ENCODE results near the gene TTBK2. TPM values are rescaled to one million over a fixed set of nuclear protein-coding genes. Genes with fewer than 3 reads are reported as not detected.
A peak's percentile ranks its signal among the peaks of the same experiment; 100 is the strongest.
"Not testable (repeated sequence)": the region's sequence is repeated elsewhere in the genome, so short reads cannot be mapped to it uniquely, and the experiment has no call there.

TTBK2 gene
- total RNA-seq (10 to 100 TPM; 18.1 to 28.7 (median 23.2) TPM), polyA plus RNA-seq (1 to 10 TPM; 5.2 to 6.7 TPM)
- long read RNA-seq, donor 1, partial matches to known transcripts = 1 of 8 reads
- long read RNA-seq, donor 1, other reads (novel, unspliced or antisense) = 7 of 8 reads
- long read RNA-seq, donor 2, full-length matches to known transcripts = 4 of 16 reads
- long read RNA-seq, donor 2, partial matches to known transcripts = 12 of 16 reads
- long read RNA-seq, donor 2, other reads (novel, unspliced or antisense) = 0 of 16 reads
- long read RNA-seq, donor 3, full-length matches to known transcripts = 3 of 10 reads
- long read RNA-seq, donor 3, partial matches to known transcripts = 0 of 10 reads
- long read RNA-seq, donor 3, other reads (novel, unspliced or antisense) = 7 of 10 reads

DNA sequence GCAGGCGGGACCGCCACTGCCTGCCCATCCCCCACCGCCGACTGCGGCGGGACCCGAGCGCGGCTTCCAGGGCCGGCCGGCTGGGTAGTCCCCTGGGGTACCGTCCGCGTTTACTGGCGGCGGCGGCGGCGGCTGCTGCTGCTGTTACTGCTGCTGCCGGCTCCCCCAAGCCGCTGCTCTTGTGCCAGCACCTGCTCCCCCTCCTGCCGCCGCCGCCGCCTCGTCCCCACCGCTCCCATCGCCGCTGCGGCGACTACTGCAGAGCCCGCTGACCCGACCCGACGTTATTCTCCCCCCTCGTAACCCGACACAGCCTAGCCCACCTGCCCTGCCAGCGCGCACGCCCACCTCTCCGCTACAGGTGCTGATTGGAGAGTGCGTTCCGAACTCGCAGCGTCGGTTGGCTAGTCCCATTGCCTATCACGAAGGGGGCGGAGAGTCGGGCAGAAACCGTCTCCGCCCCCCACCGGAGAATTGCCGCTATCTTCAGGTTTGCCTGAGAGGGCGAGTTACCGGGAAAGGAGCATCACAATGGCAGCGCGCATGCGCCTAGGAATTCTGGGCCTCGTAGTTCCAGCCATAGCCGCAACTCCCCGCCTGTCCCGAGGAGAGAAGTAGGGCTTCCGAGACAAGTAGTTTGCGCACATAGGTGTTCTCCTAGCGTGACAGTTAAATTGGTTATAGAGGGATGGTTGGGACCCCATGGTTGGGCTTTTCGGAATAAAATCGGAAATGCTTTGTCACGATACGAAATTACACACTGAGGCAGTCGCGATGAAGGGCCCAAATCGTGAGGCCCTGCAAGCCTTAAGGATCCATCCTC lies at the start of gene TTBK2:
TTBK2 (minus strand) TSS at position 260 of the 823 bp plus-strand sequence. CDS start 42,161 bp downstream, outside the sequence.
- intact Hi-C loops (cut with DNase I) = loop anchor here in 2 of 4 donors (10.0 kb wide), 2 partner anchors 186 to 216 kb away; partner anchors contain the start of gene CDAN1 (in 2 of the 2)
- DNase-seq = peak; percentile 98 to 99 (median 99)

DNA sequence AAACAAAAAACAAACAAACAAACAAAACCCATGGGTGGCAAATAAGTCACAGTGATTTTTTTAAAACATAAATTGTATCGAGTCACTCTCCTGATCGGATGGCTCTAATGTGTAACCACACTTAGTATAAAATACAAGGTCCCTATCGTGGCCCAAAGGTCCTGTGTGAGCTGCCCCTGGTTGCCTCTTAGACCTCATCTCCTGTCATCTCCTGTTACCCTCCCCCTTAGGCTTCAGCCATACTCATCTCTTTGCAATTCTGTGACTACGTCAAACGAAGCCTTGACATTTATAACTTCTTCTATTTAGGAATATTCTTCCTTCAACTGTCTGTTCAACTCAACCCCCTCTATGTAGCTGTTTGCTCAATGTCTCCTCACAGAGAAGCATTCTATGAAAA lies 43.9 kb upstream of the TTBK2 start:
- Histone ChIP-seq H3K27ac (no peak overlapping the region), H3K36me3 (no peaks in the 10 kb centered on the region), H3K4me1 (ENCODE audit: insufficient read depth) (no peaks in the 10 kb centered on the region), H3K27me3 (no peaks in the 10 kb centered on the region), H3K9me3 (no peaks in the 10 kb centered on the region), H3K4me3 (no peak overlapping the region)
- no peak for DNase-seq
- WGBS, 3 donors = 91 to 97% (median 94%) methylated on average over 5 of the region's 5 CpGs
- intact Hi-C loops (cut with DNase I) = no loop called here
- TF ChIP-seq POLR2A (IDR thresholded peaks at IDR 0.05) (no peak), EP300 (IDR thresholded peaks at IDR 0.05) (no peak)
- TF ChIP-seq, protein P1, sequence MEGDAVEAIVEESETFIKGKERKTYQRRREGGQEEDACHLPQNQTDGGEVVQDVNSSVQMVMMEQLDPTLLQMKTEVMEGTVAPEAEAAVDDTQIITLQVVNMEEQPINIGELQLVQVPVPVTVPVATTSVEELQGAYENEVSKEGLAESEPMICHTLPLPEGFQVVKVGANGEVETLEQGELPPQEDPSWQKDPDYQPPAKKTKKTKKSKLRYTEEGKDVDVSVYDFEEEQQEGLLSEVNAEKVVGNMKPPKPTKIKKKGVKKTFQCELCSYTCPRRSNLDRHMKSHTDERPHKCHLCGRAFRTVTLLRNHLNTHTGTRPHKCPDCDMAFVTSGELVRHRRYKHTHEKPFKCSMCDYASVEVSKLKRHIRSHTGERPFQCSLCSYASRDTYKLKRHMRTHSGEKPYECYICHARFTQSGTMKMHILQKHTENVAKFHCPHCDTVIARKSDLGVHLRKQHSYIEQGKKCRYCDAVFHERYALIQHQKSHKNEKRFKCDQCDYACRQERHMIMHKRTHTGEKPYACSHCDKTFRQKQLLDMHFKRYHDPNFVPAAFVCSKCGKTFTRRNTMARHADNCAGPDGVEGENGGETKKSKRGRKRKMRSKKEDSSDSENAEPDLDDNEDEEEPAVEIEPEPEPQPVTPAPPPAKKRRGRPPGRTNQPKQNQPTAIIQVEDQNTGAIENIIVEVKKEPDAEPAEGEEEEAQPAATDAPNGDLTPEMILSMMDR (IDR thresholded peaks at IDR 0.05) = no peak

More for the DNA sequence above, at the start of gene TTBK2:
- no peaks in the 10 kb centered on the region for H3K9me3 ChIP-seq
- H3K27me3 ChIP-seq = no peaks in the 10 kb centered on the region
- no peaks in the 10 kb centered on the region for H3K4me1 ChIP-seq (ENCODE audit: insufficient read depth)
- WGBS, 3 donors = 0 to 1% (median 0%) methylated on average over 50 to 72 of the region's 72 CpGs
- peak within 1 kb of the TSS; percentile 95 for H3K4me3 ChIP-seq
- H3K27ac ChIP-seq = peak within 1 kb of the TSS; percentile 83 to 90
- TF ChIP-seq, protein P1 (IDR thresholded peaks at IDR 0.05) = peak in 1 of 3 donors; percentile 37
- TF ChIP-seq POLR2A (IDR thresholded peaks at IDR 0.05) (peak; percentile 84), EP300 (IDR thresholded peaks at IDR 0.05) (no peak)
- H3K36me3 ChIP-seq = no peaks in the 10 kb centered on the region

- no peak for TF ChIP-seq POLR2A (IDR thresholded peaks at IDR 0.05)
- TF ChIP-seq EP300 (IDR thresholded peaks at IDR 0.05) = no peak
- TF ChIP-seq, protein P1 (IDR thresholded peaks at IDR 0.05) = no peak
- Histone ChIP-seq H3K4me1 (ENCODE audit: insufficient read depth) (no peaks in the 10 kb centered on the region), H3K4me3 (no peak overlapping the region), H3K36me3 (no peaks in the 10 kb centered on the region), H3K9me3 (no peaks in the 10 kb centered on the region), H3K27me3 (no peaks in the 10 kb centered on the region), H3K27ac (no peak overlapping the region)
- intact Hi-C loops (cut with DNase I) = no loop called here
- no peak for DNase-seq
Measured at GRCh38 chr15:42955518-42955917, 34.9 kb upstream of the TTBK2 start.

DNA sequence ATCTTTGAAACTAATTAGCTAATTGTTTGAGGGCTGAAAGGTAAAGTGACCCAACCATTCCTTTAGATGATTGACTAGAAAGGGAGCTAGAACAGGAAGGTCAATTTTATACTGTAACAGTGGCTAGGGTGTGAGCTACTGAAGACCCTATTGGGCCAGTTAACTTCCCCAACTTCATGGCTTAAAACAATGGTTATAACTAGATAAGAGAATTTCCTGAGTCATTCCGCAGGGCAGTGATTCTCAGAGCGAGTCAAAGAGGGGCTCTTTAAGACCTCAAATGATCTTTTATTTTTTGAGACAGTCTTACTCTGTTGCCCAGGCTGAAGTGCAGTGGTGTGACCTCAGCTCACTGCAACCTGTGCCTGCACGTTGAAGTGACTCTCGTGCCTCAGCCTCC lies 33.7 kb upstream of the TTBK2 start:
- WGBS, 3 donors = 93 to 96% (median 95%) methylated on average over 4 of the region's 4 CpGs

GRCh38 chr15:42948898-42949297 lies 28.3 kb upstream of the TTBK2 start:
- 92 to 95% (median 93%) methylated on average over 3 of the region's 3 CpGs for WGBS, 3 donors
- H3K27ac ChIP-seq; H3K36me3 ChIP-seq; H3K4me1 ChIP-seq (ENCODE audit: insufficient read depth); H3K27me3 ChIP-seq; H3K4me3 ChIP-seq; H3K9me3 ChIP-seq; intact Hi-C loops (cut with DNase I); DNase-seq: not testable (repeated sequence)

More for the DNA sequence above, 33.7 kb upstream of the TTBK2 start:
- H3K36me3 ChIP-seq = no peaks in the 10 kb centered on the region
- TF ChIP-seq, protein P1 (IDR thresholded peaks at IDR 0.05) = no peak
- TF ChIP-seq POLR2A (IDR thresholded peaks at IDR 0.05) (no peak), EP300 (IDR thresholded peaks at IDR 0.05) (no peak)
- H3K9me3 ChIP-seq = no peaks in the 10 kb centered on the region
- H3K27ac ChIP-seq = no peak overlapping the region
- H3K27me3 ChIP-seq = no peaks in the 10 kb centered on the region
- no peak for DNase-seq
- no peaks in the 10 kb centered on the region for H3K4me1 ChIP-seq (ENCODE audit: insufficient read depth)
- intact Hi-C loops (cut with DNase I) = no loop called here
- no peak overlapping the region for H3K4me3 ChIP-seq
